Measurements from ENCODE around the gene OBSCN. TPM values are rescaled to one million over a fixed set of nuclear protein-coding genes. Genes with fewer than 3 reads are reported as not detected.

Gene OBSCN
- total RNA-seq, 1 donor from 2014 or later, result 5.1 TPM

GRCh38 chr1:228214921-228215662, 7.2 kb downstream of the OBSCN start:
- no peak overlapping the region for H3K27ac Mint-ChIP-seq
- H3K36me3 Mint-ChIP-seq, result peaks cover 3% of the 10 kb centered on the region
- no peaks in the 10 kb centered on the region for H3F3A ChIP-seq (ENCODE audit: low read depth)
- H3K4me3 Mint-ChIP-seq, result peak overlapping the region; percentile 67
- no peaks in the 10 kb centered on the region for H3K9me3 Mint-ChIP-seq
- no peak overlapping the region for H3K9ac ChIP-seq
- H4K20me1 ChIP-seq (ENCODE audit: low read depth), result peaks cover 7% of the 10 kb centered on the region
- peaks cover 13% of the 10 kb centered on the region for H3K27me3 ChIP-seq
- no peaks in the 10 kb centered on the region for H3K79me2 ChIP-seq (ENCODE audit: low read depth)
- no peak for DNase-seq (ENCODE audit: low spot score)
- no peak overlapping the region for H3K4me2 ChIP-seq
- H3K4me1 Mint-ChIP-seq, result peaks cover 9% of the 10 kb centered on the region
- no peak overlapping the region for H3K27ac ChIP-seq
- H3K4me3 ChIP-seq, result no peak overlapping the region
- H3K27me3 Mint-ChIP-seq (ENCODE audit: insufficient read depth, low read depth), result peaks cover 2% of the 10 kb centered on the region
- no peaks in the 10 kb centered on the region for H3K9me3 ChIP-seq (ENCODE audit: low read depth)
- no peaks in the 10 kb centered on the region for H3K4me1 ChIP-seq
- TF ChIP-seq EZH2 (IDR thresholded peaks at IDR 0.05) (no peak), EZH2phosphoT487 (IDR thresholded peaks at IDR 0.05) (no peak), CTCF (IDR thresholded peaks at IDR 0.05) (no peak)
- H2AFZ ChIP-seq (replicated peaks), result no peak overlapping the region
- H3K36me3 ChIP-seq, result no peaks in the 10 kb centered on the region

- H3K4me3 ChIP-seq, result no peak overlapping the region
- H3K4me1 ChIP-seq, result no peaks in the 10 kb centered on the region
- H3K9me3 Mint-ChIP-seq, result no peaks in the 10 kb centered on the region
- H3K27ac Mint-ChIP-seq, result peak overlapping the region; percentile 30
- no peak overlapping the region for H3K4me3 Mint-ChIP-seq
- H2AFZ ChIP-seq (replicated peaks), result no peak overlapping the region
- H3K79me2 ChIP-seq (ENCODE audit: low read depth), result no peaks in the 10 kb centered on the region
- no peaks in the 10 kb centered on the region for H3K9me3 ChIP-seq (ENCODE audit: low read depth)
- no peak for TF ChIP-seq EZH2 (IDR thresholded peaks at IDR 0.05)
- no peak for TF ChIP-seq EZH2phosphoT487 (IDR thresholded peaks at IDR 0.05)
- no peak for TF ChIP-seq CTCF (IDR thresholded peaks at IDR 0.05)
- H3K9ac ChIP-seq, result no peak overlapping the region
- peaks cover 3% of the 10 kb centered on the region for H3K36me3 Mint-ChIP-seq
- H3K4me1 Mint-ChIP-seq, result peaks cover 9% of the 10 kb centered on the region
- no peak overlapping the region for H3K4me2 ChIP-seq
- H3K36me3 ChIP-seq, result no peaks in the 10 kb centered on the region
- no peak for DNase-seq (ENCODE audit: low spot score)
- H3K27me3 Mint-ChIP-seq (ENCODE audit: insufficient read depth, low read depth), result peaks cover 2% of the 10 kb centered on the region
- H3F3A ChIP-seq (ENCODE audit: low read depth), result no peaks in the 10 kb centered on the region
- peaks cover 13% of the 10 kb centered on the region for H3K27me3 ChIP-seq
- H3K27ac ChIP-seq, result no peak overlapping the region
- H4K20me1 ChIP-seq (ENCODE audit: low read depth), result peaks cover 7% of the 10 kb centered on the region
These were observed 7.8 kb downstream of the OBSCN start for GRCh38 chr1:228215663-228216116.

GRCh38 chr1:228216371-228217320, 8.8 kb downstream of the OBSCN start:
- peaks cover 3% of the 10 kb centered on the region for H3K36me3 Mint-ChIP-seq
- no peak overlapping the region for H3K27ac Mint-ChIP-seq

More at GRCh38 chr1:228216371-228217320, 8.8 kb downstream of the OBSCN start:
- DNase-seq (ENCODE audit: low spot score), result no peak
- no peaks in the 10 kb centered on the region for H3K9me3 ChIP-seq (ENCODE audit: low read depth)
- no peaks in the 10 kb centered on the region for H3K27me3 Mint-ChIP-seq (ENCODE audit: insufficient read depth, low read depth)
- peaks cover 9% of the 10 kb centered on the region for H3K4me1 Mint-ChIP-seq
- no peak for TF ChIP-seq EZH2 (IDR thresholded peaks at IDR 0.05)
- TF ChIP-seq EZH2phosphoT487 (IDR thresholded peaks at IDR 0.05), result no peak
- TF ChIP-seq CTCF (IDR thresholded peaks at IDR 0.05), result no peak
- H3K27ac ChIP-seq, result no peak overlapping the region
- no peaks in the 10 kb centered on the region for H3K79me2 ChIP-seq (ENCODE audit: low read depth)
- peaks cover 12% of the 10 kb centered on the region for H3K27me3 ChIP-seq
- H3K4me3 ChIP-seq, result no peak overlapping the region
- H3K36me3 ChIP-seq, result no peaks in the 10 kb centered on the region
- no peak overlapping the region for H3K9ac ChIP-seq
- no peaks in the 10 kb centered on the region for H3K9me3 Mint-ChIP-seq
- H3K4me2 ChIP-seq, result no peak overlapping the region
- H2AFZ ChIP-seq (replicated peaks), result no peak overlapping the region
- peaks cover 7% of the 10 kb centered on the region for H4K20me1 ChIP-seq (ENCODE audit: low read depth)
- H3K4me1 ChIP-seq, result no peaks in the 10 kb centered on the region
- no peaks in the 10 kb centered on the region for H3F3A ChIP-seq (ENCODE audit: low read depth)
- peak overlapping the region; percentile 18 for H3K4me3 Mint-ChIP-seq
